Midbrain (tissue), 1 donor: ENCODE measurements around the gene POLDIP3.
"Not testable (repeated sequence)": the region's sequence is repeated elsewhere in the genome, so short reads cannot be mapped to it uniquely, and the experiment has no call there.

ENCODE experiments used
- DNase-seq: peaks from one replicate; lab custom pipeline; 2025; lab: John Stamatoyannopoulos, UW

POLDIP3 gene

DNA sequence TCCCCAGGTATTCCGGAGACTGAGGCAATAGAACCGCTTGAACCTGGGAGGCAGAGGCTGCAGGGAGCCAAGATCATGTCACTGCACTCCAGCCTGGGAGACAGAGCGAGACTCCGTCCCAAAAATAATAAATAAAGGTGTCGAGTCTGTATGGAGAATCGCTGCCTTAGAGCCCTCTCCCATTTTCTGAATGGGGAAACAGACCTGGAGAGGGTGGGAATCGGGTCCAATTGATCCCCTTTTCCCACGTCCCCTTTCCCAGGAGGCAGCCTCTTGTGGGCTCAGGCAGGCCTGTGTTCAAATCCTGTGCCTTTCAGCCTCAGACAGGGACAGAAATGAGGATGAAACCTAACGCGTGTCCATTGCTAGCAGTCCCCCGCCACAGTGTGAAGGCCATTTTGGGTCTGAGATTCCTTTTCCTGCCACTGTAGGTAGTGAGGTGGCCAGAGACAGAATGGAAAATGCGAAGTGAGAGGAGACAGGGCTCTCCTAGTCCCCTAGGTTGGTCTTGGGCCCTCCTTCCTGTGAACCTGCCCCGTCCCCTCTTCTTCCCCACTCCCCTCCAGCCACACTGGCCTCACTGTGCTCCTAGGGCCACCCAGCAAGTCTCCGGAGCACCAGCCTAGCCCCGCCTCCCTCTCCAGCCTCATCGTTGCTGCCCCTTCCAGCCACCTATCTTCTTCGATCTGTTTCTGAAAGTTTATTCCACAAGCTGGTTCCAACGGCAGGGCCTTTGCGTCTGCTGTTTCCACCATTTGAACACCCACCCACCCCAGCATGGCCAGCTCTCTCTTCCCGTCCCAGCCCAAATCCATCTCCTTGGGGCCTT, 2.7 kb upstream of the POLDIP3 start:
- no peak for DNase-seq

DNA sequence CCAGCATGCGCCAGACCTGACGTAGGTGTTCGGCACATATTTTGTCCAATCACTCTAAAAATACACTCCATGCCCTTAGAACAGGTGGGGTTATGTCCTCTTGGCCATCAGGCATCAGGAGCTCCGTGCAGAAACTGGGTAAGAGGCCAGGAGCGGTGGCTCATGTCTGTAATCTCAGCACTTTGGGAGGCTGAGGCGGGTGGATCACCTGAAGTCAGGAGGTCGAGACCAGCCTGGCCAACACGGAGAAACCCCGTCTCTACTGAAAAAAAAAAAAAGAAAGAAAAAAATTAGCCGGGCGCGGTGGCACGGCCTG, 1.1 kb upstream of the POLDIP3 start:
- not testable (repeated sequence) for DNase-seq

DNA sequence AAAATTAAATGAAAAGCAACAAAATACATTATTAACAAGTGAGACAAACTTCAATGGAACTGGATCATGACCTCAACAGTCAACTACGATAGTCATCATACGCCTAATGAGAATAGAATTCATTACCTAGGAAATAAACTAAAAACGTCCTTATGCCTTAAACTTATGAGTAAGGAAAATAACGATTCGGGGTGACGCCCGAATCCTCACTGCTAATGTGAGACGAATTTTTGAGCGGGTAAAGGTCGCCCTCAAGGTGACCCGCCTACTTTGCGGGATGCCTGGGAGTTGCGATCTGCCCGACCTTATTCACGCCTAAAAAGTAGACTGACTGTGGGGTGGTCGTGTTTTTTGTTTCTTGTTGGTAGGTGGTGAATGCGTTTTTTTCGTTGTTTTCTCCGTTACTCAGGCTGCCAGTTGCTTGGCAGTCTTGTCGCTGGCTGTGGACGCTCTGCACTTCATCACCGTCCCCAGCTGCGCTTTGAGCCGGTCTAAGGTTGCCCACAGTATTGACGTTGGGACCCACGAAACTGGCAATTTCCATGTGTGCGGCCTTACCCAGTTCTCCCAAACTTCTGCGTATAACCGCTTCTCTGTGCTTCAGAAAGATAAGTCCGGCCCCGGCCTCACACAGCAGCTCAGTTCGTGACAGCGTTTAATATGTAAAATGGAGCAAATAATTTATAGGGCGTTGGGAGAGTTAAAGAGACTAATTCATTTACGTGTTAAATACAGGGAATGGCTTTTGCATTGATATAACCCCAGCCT, 593 bp upstream of the POLDIP3 start:
- DNase-seq, result peak; percentile 94

DNA sequence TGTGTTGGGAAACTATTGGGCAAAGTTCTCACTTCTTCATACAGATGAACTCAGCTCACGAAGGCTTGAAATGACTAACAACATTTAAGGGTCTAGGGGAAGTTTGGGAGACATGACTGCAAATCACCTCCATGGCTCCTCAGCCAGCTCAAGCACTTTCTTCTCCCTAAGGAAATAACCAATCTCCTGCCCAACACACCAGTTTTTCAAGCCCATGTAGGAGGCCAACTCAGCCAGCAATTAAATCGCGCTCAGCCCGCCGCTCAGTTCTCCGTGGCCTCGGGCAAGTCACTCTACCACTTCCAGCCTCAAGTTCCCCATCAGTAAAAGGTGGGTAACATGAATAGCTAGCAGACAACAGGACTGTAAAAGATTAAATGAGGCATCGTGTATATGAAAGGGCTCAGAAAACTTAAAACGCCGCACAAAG, 796 bp downstream of the POLDIP3 start:
- no peak for DNase-seq

DNA sequence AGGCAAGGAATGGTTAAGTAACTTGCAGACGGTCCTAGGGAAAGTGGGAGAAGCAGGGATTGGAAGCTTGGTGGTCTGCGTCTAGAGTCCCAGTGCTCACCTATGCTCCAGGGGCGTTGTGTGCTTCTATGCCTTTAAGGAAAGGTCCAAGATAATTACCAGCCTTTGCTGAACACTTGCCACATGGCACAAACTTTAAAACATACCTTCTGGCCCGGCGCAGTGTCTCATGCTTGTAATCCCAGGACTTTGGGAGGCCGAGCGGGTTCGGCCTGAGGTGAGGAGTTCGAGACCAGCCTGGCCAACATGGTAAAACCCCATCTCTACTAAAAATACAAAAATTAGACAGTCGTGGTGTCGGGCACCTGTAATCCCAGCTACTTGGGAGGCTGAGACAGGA, 2.3 kb downstream of the POLDIP3 start:
- no peak for DNase-seq

DNA sequence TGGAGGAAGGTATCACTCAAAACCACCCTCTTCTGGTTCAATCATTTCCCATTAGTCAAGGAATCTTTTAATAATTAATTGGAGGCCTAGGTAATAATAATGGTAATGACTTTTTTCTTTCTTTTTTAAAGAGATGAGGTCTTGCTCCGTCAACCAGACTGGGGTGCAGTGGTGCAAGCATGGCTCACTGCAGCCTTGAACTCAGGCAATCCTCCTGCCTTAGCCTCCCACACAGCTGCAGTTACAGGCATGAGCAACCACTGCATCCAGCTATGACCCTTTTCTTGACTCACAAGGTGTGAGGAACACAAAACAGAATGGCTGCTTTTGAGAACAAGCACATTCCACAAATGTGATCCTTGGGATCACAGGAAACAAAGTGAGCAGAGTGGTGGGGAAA, 3.6 kb downstream of the POLDIP3 start:
- DNase-seq, result no peak

DNA sequence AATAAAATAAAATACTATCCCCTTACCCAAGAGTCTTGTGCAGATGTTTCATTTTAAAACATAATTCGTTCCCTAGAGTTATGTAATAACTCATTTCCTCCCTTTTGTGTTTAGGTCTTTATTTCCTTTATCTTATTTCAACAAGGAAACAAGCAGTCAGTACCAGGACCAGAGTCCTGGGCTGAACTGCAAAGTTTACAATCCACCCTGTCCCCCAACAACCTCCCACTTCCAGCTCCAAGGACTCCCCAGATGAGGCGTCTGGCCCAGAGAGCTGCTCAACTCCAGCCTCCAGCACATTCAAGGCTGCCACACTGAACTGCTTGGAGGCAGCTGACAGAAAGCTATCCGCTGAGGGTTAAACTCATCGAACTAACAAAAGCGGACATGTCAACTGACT, 4.5 kb downstream of the POLDIP3 start:
- no peak for DNase-seq

DNA sequence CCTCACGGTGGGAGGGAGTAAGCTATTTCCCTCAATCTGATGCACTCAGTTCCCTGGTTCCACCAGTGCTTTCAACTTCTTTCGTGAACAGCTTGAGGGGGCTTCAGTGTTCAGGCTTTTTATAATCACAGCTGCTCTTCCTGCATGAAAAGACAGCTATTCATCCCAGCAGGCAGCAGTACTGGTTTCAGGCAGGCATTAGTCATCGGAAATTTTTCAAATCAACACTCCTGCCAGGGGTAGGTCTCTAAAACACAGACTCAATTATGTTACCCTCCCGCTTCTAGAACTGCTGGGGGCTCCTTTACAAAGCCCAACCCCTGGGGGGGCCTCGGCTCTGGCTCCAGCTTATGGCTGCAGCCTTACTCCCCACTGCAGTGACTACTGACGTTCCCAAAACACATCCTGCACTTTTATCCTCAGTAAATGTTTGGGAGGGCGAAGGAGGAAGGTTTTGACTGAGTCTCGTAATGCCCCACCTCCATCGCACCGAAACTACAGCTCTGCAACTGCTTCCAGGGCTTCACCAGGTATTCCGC, 5.8 kb downstream of the POLDIP3 start:
- DNase-seq, result peak; percentile 60

DNA sequence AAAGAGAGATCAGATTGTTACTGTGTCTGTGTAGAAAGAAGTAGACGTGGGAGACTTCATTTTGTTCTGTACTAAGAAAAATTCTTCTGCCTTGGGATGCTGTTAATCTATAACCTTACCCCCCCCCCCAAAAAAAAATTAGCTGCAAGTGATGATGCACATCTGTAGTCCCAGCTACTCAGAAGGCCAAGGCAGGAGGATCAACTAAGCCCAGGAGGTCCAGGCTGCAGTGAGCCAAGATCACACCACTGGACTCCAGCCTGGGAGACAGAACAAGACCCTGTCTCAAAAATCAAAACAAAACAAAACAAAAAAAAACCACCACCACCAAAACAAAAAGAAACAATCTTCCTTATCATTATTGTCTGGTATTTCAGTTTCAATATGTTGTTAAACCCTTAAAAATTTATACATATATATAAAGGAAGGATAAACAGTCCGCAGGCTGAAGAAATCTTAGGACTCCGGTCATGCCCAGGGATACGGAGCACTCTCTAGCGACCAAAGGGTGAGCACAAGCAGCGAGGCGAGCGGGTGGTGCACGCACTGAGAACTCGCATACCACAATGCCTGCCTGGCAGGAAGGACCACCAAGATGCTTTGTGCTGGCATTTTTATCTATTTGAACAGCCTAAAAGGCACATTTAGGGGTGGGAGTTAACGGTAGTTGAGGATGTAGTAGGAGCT, 6.4 kb downstream of the POLDIP3 start:
- DNase-seq, result peak; percentile 44

DNA sequence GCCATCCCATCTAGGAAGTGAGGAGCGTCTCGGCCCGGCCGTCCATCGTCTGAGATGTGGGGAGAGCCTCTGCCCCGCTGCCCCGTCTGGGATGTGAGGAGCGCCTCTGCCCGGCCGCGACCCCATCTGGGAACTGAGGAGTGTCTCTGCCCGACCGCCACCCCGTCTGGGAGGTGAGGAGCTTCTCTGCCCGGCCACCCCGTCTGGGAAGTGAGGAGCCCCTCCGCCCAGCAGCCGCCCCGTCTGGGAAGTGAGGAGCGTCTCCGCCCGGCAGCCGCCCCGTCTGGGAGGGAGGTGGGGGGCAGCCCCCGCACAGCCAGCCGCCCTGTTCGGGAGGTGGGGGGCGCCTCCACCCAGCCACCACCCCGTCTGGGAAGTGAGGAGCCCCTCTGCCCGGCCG, 7.0 kb downstream of the POLDIP3 start:
- DNase-seq, result not testable (repeated sequence)

DNA sequence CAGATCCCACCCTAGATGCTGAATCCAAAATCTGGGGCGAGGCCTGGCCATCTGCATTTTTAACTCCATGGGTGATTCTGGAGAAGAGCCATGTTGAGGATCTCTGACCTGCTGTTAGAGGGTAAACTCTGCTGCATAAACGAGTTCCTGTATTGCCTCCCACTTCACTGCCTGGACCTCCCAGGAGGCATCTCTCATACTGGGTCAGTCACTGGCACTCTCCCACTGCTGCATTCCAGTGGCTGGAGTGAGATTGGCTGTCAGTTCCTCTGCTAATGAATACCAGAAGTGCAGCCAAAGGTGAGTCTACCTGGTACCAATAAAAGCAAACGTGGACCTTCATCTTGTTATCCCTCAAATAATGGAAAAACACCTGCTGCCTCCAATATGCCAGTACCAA, 10.3 kb downstream of the POLDIP3 start:
- DNase-seq, result no peak

DNA sequence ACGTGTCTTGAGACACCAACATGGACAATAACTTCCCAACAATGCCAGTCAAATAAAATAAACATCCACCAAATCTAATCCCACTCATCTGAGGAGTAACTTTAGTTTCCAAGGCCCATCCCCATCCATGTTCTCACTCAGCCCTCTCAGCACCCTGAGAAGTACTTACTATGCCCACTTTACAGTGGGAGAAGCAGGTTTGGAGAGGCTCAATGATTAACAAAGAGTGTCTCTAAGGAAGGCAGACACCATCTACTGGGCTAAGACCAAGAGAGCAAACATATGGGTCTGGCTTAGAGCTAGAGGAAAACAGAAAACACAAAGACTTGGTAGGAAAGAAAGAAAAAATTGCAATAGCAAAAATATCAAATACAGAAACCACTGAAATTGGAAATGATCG, 11.3 kb downstream of the POLDIP3 start:
- no peak for DNase-seq

DNA sequence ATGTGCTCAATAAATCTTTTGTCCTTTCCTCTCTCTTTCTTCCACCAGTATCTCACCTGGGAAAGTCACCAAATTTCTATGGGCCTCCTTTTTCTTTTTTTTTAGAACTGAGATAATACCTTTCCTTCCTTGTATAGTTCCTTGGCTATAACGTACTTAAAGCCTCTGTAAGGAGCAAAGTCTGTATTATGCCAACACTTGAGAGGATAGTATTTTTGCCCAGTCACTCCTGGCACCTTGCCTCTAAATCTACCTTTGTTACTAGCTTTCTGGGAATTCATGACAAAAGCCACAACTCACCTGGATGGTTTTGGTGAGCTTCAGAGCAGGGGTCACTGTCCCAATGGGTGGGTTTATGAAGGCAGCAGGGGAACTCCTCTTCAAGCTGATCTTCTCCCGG, 12.2 kb downstream of the POLDIP3 start:
- DNase-seq, result no peak

DNA sequence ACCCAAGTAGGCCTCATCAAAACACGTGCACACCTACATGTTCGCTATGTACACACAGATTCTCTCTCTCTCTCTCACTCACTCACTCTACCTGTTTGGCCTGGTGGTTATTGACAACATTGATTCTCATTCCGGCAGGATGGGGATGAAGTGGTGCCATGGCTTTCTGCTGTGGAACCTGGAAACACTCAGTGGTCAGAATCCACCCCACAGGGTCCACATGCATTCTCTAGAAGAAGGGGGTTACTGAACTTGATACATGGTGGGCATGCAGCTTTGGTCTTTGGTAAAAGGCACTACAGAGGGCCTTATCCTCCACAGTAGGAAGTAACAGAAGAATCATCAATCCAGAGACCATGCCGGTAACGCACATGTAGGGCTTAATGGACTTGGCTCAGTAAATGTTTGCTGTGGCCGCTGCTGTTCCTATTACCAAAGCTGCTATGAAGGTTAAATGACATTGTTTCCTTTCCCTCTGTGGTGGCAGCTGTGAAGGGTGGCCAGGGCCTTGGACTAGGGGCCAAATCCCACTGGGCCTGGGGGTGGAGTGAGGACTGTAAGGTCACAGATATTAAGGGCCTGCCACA, 12.7 kb downstream of the POLDIP3 start:
- no peak for DNase-seq

DNA sequence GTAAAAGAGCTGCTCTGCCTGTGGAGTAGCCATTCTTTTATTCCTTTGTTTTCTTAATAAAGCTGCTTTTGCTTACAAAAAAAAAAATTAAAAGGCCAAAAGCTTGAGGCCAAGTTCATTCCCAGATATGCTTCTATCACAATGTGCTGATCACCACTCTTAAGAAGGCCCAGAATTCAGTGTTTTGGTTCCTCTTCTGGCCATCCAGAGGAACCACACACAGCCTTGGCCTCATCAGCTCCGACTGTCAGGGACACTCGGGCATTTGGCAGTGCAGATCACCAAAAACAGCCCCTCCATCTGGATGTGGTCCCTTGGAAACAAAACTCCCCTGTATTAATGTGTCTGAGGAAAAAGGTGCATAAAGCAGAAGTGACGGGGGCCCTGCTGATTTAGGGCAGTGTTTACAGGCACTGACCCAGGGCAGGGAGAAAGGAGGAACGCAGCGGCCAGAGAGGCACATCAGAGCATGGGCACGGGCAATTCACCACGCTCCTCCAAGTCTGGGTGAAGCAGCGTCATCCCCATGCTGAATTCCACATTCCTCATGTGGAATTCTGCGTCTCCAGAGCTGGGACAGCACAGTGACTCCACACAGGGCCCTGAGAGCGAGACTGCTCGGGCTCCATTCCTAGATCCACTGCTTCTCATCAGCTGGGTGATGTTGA, 17.7 kb downstream of the POLDIP3 start:
- no peak for DNase-seq

DNA sequence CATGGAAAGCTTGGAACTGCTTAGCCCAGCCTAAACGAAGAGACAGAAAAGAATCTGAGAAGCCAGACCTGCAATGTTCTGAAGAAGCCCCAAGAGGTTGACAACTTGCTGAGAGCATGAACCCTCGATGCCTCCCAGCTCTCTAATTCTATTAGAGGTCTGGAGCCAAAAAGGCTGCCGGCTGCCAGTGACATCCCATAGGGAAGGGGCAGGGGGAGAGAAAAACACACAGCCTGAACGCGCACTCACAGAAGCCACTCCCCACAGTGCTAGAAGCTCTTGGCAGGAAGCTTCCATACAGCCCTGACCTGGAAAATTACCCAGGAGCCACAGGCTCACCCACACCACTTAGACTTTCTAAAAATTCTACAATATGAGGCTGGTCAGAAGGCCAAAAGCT, 18.3 kb downstream of the POLDIP3 start:
- no peak for DNase-seq

DNA sequence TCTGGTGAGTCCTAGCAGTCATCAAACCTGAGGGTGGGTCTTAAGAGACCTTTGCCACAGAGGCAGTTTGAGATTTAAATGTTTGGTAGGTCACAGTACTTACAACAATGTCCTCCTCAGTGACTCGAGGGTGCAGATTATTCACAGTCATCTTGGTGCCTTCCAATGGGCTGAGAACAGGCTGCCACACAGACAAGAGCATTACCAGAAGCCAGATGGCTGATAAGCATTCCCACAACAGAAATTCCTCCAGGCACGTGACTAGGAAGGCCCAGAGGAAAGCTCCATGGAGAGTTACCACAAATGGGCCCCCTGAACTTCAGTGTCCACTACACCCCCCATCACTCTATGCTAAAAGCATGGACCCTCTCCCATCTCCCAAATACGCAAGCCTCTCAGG, 19.2 kb downstream of the POLDIP3 start:
- no peak for DNase-seq

DNA sequence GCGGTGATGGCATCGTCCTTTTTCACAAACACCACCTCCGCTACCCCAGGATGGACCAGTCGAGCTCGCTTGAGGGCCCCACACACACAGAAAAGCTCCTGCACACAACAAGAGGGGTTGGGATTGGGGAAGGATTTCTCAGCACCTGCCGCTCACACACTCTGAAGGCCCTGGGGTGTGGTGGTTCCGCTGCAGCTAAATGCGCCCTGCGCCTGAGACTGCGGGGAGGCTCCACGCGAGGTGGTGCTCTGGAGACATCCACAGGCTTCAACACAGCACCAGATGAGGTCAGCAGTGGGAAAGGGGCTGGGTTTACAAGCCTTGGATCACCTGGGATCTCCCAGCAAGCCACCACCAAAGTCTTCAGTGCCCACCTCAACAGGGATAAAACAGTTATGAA, 22.7 kb downstream of the POLDIP3 start:
- no peak for DNase-seq

DNA sequence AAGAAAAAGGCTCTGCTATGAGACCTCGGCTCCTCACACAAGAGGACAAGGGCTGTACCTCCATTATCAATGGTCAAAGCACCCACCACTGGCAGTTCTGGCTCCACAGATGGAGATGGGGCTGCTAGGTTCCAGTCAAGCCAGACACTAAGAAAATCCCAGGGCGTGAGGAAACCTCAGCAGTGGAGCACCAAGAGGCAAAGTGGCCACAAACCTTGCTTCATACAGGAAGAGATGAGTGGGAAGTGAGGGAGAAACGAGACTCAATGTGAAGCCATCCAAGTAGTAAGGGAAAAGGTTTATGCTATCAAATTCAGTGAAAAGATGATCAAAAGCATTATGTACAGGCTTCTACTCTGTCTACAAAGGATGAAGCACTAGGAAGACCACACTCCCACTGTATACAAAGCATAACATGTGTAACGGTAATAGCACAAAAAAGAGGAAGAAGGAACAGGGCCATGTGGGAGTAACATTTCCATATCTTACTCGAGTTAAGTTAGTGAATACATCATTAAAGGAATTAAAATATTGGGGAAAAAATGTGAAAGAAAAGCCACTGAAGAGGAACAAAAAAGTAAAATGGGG, 27.0 kb downstream of the POLDIP3 start:
- DNase-seq, result no peak

DNA sequence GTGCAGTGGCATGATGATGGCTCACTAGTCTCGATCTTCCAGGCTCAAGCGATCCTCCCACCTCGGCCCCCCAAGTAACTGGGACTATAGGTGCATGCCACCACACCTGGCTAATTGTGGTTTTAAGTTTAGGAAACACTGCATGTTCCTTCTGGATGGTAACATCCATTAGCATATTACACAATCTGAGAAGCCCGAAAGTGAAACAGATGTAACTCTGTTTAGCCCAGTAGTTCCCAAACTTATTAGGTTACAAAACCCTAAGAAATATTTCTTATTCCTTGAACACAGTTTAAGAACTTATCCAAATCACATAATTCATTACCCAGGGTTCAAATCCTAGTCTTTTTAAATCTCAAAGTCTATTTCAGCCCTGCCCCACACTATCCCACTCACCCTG, 28.3 kb downstream of the POLDIP3 start:
- DNase-seq, result no peak

DNA sequence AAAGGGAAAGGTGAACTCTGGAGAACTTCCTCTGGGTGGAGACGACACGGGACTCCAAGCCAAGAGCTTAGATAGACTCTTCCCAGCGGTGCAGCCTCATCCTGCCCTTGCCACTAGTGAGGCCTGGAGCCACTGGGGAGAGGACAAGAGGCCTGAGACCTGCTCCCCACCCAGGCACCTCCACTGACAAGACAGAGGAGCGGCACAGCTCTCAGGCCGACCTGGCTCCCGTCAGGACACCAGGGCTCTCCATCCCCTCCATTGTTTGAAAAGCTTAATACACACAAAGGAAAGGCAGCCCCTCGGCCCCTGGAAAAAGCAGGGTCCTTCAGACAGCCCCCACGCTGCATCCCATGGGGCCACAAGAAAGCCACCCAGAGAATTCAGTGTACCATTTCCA, 29.6 kb downstream of the POLDIP3 start:
- no peak for DNase-seq
